ENCODE data around the gene CYFIP2. TPM values are rescaled to one million over a fixed set of nuclear protein-coding genes. Genes with fewer than 3 reads are reported as not detected.

Gene CYFIP2
- total RNA-seq, 6 experiments from 2014 or later: 7.1 to 20.0 (median 9.7) TPM

DNA sequence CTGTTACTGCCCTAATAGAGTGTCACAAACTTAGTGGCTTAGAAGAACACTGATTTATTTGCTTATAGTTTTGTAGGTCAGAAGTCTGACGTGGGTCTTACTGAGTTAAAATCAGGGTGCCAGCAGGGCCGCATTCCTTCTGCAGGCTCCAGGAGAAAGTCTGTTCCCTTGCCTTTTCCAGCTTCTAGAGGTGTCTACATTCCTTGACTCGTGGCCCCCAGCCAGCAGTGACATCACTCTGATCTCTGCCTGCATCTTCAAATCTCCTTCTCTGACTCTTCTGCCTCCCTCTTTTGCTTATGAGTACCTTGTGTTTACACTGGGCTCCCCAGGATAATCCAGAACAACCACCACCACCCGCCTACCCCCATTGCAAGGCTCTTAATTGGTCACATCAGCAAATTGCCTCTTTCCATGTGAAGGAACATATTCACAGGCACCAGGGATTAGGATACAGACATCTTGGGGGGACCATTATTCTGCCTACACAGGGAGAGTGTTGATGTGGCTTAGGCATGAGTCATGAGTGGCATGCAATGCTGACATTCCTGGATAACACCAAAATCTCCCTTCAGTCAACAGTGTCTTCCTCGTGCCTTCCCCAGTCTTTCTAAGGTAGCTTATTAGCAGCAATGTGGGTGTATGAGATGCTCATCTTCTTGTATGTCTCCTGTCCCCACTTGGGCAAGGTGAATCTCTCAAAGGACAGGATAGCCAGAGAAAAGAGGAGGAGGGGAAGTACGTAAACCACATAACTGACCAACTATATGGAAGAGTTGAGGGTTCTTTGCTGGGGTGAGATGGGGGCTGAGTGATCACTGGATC lies 24.4 kb downstream of the CYFIP2 start:
- peak overlapping the region; percentile 50 for H3K4me3 Mint-ChIP-seq
- H3K36me3 Mint-ChIP-seq (ENCODE audit: low read depth): no peaks in the 10 kb centered on the region
- H3K9me3 Mint-ChIP-seq: no peaks in the 10 kb centered on the region
- peak overlapping the region; percentile 83 for H3K27ac Mint-ChIP-seq
- TF ChIP-seq, protein P1, sequence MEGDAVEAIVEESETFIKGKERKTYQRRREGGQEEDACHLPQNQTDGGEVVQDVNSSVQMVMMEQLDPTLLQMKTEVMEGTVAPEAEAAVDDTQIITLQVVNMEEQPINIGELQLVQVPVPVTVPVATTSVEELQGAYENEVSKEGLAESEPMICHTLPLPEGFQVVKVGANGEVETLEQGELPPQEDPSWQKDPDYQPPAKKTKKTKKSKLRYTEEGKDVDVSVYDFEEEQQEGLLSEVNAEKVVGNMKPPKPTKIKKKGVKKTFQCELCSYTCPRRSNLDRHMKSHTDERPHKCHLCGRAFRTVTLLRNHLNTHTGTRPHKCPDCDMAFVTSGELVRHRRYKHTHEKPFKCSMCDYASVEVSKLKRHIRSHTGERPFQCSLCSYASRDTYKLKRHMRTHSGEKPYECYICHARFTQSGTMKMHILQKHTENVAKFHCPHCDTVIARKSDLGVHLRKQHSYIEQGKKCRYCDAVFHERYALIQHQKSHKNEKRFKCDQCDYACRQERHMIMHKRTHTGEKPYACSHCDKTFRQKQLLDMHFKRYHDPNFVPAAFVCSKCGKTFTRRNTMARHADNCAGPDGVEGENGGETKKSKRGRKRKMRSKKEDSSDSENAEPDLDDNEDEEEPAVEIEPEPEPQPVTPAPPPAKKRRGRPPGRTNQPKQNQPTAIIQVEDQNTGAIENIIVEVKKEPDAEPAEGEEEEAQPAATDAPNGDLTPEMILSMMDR (IDR thresholded peaks at IDR 0.05): no peak
- peak; percentile 70 for DNase-seq
- peaks cover 30% of the 10 kb centered on the region for H3K4me1 Mint-ChIP-seq (ENCODE audit: low read depth)
- H3K27me3 Mint-ChIP-seq (ENCODE audit: insufficient read depth): peaks cover 3% of the 10 kb centered on the region

DNA sequence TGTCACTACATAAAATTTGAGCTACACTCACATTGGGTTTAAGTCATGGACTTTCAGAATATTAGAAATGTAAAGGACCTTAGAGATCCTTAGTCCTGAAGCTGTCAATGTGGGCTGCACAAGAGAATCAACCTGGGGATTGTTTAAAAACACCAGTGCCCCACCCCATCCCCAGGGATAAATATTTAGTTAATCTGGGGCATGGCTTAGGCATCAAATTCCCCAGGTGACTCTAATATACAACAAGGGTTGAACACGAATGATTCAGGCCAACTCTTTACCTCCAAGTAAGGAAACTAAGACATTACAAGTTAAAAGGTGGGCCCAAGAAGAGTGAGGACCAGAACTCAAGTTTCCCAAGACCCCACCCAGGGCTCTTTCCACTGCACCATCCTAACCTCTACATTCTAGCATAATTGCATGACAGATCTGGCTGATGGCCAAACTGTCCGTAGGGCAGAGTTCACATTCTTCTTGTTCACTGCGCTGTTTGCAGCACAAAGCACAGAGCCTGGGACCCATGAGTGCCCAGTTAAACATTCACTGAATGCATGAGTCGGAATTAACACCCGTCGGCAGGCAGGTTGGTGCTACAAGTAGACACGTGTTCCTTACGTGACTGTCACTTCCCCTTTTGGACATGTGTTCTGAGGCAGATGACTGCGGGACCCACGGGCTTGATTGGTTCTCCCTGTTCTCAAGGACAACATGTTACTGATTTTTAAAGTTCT lies 25.2 kb downstream of the CYFIP2 start:
- peaks cover 3% of the 10 kb centered on the region; the same call in 1 of the 2 replicates for H3K27me3 Mint-ChIP-seq (ENCODE audit: insufficient read depth)
- H3K4me1 Mint-ChIP-seq (ENCODE audit: low read depth): peaks cover 30% of the 10 kb centered on the region
- H3K27ac Mint-ChIP-seq: peak overlapping the region; percentile 83; the same call in 1 of the 2 replicates
- TF ChIP-seq, protein P1 (IDR thresholded peaks at IDR 0.05): no peak
- H3K36me3 Mint-ChIP-seq (ENCODE audit: low read depth): no peaks in the 10 kb centered on the region
- DNase-seq: peak; percentile 24
- no peaks in the 10 kb centered on the region for H3K9me3 Mint-ChIP-seq
- no peak overlapping the region for H3K4me3 Mint-ChIP-seq

DNA sequence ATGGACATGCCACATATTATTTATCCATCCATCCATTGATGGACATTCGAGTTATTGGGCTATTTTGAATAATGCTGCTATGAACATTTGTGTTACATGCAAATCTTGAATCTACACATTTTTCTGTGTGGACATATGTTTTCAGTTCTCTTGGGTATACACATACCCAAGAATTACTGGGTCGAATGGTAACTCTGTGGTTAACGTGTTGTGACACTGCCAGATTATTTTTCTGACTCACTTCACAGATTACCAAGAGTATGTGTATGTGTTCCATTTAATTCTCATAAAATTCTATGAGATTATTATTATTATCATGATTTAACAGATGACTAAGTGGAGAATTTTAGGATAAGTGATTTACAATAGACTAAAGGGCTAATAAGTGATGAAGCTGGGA lies 26.7 kb downstream of the CYFIP2 start:
- DNase-seq: no peak
- H3K4me3 Mint-ChIP-seq: no peak overlapping the region

DNA sequence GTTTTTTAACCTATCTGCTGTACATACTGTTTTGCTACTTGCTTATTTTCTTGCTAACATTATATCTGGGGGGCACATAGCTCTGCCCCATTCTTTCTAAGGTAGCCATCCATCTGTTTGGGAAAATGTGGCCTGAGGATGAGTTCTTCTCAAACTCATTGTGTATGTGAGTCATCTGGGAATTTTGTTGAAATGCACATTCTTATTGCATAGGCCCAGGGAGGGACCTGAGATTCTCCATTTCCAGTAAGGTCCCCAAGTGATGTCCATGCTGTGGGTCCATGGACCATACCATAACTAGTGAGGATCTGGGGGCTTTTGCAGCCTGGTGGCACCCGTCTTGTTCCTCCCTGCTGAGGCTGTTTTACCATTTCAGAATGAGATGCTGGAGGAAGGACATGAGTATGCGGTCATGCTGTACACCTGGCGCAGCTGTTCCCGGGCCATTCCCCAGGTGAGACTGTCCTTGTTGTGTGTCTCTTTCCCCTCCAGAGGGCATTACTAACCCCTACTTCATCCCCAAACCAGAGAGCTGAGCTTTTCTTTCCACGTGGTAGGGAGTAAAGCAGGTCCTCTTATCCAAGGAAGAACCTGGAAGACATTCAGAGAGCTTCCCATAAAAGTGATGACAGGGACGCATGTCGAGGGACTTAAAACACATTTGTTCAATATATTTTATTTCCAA lies 28.6 kb downstream of the CYFIP2 start:
- Mint-ChIP-seq H3K27me3 (ENCODE audit: insufficient read depth) (peaks cover 3% of the 10 kb centered on the region; the same call in 1 of the 2 replicates), H3K27ac (no peak overlapping the region), H3K36me3 (ENCODE audit: low read depth) (no peaks in the 10 kb centered on the region; the same call in 1 of the 2 replicates), H3K4me3 (no peak overlapping the region), H3K9me3 (no peaks in the 10 kb centered on the region), H3K4me1 (ENCODE audit: low read depth) (peaks cover 22% of the 10 kb centered on the region)
- DNase-seq: no peak
- TF ChIP-seq, protein P1 (IDR thresholded peaks at IDR 0.05): no peak

More for the DNA sequence above, 26.7 kb downstream of the CYFIP2 start:
- Mint-ChIP-seq H3K27me3 (ENCODE audit: insufficient read depth) (peaks cover 3% of the 10 kb centered on the region; the same call in 1 of the 2 replicates), H3K27ac (no peak overlapping the region), H3K36me3 (ENCODE audit: low read depth) (no peaks in the 10 kb centered on the region), H3K4me1 (ENCODE audit: low read depth) (peaks cover 30% of the 10 kb centered on the region), H3K9me3 (no peaks in the 10 kb centered on the region)
- TF ChIP-seq, protein P1 (IDR thresholded peaks at IDR 0.05): no peak

DNA sequence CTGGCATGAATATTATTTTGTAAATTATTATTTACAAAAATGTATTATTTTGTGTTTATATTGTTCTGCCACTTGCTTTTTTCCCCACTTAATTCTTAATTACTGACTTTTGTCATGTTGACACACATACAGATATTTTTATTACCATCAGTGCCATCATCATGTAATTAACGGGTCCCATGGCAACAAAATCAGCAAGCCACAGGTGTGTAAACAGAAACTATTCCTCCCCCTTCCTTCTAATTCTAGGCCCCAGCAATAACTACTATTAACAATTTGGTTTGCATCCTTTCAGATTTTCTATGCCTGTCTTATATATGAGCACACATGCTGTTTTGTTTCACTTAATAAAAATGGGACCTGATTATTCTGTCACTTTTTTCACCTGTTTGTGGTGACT lies 29.3 kb downstream of the CYFIP2 start:
- H3K27me3 Mint-ChIP-seq (ENCODE audit: insufficient read depth): no peaks in the 10 kb centered on the region; the same call in 1 of the 2 replicates
- H3K4me1 Mint-ChIP-seq (ENCODE audit: low read depth): peaks cover 15% of the 10 kb centered on the region
- no peak for DNase-seq
- no peaks in the 10 kb centered on the region for H3K9me3 Mint-ChIP-seq
- H3K27ac Mint-ChIP-seq: no peak overlapping the region
- H3K4me3 Mint-ChIP-seq: no peak overlapping the region
- TF ChIP-seq, protein P1 (IDR thresholded peaks at IDR 0.05): no peak
- H3K36me3 Mint-ChIP-seq (ENCODE audit: low read depth): no peaks in the 10 kb centered on the region; the same call in 1 of the 2 replicates

Measured in HFFc6 (cell line).